ENCODE measurements around the gene CCRL2.
"Not testable (repeated sequence)": the region's sequence is repeated elsewhere in the genome, so short reads cannot be mapped to it uniquely, and the experiment has no call there.

Gene CCRL2

GRCh38 chr3:46380471-46381221 lies 26.4 kb upstream of the CCRL2 start:
- peak; percentile 75 for DNase-seq

GRCh38 chr3:46381625-46382024 lies 25.4 kb upstream of the CCRL2 start:
- no peak for DNase-seq

GRCh38 chr3:46383211-46383950 lies 23.7 kb upstream of the CCRL2 start:
- peak; percentile 86 for DNase-seq

DNA sequence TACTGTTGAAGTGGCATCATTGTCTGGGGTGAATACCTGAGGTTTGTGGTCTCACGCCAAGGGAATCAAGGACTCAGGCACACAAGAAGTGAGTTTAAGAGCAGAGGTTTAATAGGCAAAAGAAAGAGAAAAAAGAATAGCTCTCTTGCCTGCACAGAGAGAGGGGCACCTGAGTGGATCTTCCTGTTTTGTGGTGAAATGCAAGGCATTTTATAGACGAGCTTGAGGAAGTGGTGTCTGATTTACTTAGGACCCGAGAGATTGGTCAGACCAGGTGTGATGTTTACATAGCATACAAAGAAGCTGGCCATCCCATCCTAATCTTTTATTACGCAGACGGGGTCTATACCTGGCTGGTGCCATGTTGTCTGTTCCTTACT lies 23.1 kb upstream of the CCRL2 start:
- peak; percentile 70 for DNase-seq

DNA sequence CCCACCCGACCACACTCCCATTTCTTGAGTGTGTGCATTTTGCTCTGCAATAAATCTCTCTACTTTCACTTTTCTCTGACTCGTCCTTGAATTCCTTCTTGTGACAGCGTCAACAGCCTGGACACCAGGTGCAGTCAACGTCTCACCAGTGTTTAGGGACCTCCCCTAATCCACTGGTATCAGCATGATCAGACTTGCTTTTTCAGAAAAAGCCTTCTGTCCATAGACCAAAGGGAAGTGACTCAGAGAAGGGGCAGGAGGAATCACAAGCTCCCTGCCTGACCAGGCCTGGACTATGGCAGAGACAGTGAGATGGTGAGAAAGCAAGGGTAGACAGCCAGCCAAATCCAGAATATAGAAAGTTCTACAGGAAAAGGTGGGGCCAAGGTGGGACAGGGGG lies 20.9 kb upstream of the CCRL2 start:
- peak; percentile 92 for DNase-seq

DNA sequence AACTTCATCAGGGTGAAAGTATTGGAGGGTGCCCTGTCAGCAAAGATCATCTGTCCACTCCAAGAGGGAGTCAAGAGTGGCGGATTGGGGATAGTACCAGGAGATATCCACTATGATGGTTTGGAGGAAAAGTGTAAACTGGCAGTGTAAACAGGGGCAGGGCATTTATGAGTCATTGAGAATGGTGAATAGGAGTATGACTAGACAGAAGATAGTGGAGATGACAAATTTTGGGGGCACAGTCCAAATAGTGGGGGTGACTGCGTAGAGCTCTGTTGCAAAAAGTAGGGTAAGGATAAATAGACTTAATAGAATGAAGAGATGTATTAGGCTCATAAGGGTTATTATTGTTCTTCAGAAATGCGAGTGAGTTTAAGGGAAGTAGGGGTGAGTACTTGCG lies 18.2 kb upstream of the CCRL2 start:
- DNase-seq = not testable (repeated sequence)

DNA sequence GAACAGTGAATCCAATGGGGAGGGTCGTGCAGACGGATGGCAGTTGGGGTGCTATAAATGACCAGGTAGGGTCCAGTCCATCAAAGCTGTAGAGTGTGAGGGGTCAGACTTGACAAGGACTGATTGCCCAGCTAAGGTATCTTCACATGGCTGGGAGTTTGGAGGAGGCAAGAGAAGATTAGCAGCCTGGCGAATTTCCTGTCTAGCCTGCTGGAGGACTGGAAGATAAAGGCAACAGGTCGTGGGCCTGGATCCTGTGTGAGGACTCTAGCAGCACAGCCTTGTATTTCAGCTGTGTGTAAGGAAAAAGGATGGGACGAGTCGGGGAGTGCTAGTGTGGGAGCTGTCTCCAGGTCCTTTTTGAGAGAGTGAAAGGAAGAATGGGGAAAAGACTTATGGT lies 17.8 kb upstream of the CCRL2 start:
- DNase-seq = no peak

GRCh38 chr3:46391526-46391925 lies 15.5 kb upstream of the CCRL2 start:
- peak; percentile 68 for DNase-seq

DNA sequence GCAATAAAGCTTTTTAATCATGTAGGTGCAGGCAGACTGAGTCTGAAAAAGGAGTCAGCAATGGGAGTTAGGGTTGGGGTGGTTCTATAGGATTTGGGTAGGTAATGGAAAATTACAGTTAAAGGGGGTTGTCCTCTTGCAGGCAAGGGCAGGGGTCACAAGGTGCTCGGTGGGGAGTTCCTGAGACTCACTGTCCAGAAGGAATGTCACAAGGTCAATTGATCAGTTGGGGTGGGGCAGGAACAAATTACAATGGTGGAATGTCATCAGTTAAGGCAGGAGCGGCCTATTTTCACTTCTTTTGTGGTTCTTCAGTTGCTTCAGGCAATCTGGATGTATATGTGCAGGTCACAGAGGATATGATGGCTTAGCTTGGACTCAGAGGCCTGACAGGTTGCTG lies 14.0 kb upstream of the CCRL2 start:
- no peak for DNase-seq

DNA sequence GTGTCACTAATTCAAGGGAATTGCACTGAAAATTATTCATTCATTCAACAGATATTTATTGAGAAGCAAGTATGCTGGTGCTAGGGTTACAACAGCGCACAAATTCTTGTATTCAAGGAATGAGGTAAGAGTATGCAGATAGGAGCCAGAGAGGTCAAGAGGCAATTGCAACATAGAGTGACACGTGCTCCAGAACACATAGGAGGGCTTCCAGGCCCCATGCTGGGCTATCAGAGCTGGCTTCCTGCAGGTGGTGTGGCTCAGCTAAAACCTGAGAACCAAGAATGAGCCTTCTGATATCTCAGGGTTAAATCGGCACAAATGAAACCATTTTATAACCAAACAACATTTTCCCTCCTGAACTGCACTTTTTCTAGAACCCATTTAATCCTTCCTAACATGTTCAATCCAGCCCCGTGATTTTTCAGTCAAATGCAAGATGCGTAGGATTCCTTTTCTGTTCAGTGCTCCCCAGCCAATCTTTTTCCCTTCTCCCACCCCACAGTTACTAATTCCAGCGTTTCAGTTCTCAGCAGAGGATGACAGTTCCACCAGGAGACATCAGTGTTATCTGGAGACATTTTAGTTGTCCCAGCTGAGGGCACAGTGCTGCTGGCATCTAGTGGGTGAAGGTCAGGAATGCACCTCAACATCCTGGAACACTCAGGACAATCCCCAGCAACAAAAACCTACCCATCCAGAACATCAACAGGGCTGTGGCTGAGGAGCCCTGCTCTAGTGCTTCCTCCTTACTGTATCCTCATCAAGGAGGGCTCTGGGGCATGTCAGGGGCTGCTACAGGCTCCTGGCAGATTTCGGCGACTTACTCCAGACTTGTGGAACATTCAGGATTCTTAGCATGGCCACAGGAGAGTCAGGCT lies 13.3 kb upstream of the CCRL2 start:
- DNase-seq = no peak

DNA sequence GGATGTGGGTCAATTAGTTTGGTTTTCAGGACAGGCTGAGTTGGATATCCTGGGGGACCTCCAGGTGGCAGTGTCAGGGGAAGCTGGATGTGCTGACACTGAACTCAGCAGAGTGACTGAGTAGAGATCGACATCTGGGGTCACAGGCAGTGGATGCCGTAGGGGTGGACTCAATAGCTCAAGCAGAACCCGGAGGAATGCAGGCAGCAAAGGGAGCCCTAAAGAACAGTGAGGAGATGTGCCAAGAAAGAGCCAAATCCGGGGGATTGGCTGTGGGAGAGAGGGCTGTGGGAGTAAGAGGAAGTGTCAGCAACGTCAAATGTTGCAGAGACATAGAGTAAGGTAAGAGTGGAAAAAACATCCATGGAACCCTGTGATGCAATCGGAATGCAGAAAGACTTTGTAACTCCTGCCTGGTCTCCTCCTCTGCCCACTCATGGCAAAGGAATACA lies 11.8 kb upstream of the CCRL2 start:
- peak; percentile 28 for DNase-seq

GRCh38 chr3:46395766-46396530 lies 11.1 kb upstream of the CCRL2 start:
- DNase-seq = no peak

- DNase-seq = no peak
Measured at GRCh38 chr3:46397111-46397510, 9.9 kb upstream of the CCRL2 start.

DNA sequence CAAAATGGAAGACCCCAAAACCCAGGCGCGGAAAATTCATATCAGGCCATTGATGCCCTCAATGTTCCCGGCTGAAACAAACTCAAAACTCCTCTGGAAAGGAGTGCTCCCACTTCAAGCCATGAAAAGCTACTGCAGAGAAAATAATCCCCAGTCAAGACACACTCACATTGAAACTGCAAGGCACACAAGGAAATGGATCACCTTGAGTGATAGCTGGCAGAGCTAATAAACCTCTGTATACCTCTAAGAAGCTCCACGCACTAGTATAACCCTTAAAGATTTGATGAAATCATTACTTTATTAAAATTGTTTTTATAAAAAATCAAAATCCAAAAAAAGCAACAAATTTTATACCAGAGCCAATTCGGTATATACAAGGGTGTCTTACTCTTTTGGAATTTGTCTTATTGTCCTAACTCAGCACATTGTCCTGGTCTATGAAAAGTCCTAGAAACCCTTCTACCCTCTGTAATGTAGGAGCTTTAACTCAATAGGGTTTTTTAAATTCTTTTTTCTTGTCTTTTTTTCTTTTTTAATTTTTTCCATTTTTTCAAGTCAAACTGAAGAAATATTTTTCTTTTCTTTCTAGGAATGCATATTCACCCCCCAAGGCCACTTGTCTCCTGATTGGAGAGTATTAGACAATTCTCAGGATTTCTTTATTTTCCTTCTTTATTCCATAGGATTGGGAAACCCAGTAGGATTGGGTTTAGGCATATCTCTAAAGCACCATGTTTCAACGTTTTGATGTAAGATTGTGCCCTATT lies 8.7 kb upstream of the CCRL2 start:
- no peak for DNase-seq

DNA sequence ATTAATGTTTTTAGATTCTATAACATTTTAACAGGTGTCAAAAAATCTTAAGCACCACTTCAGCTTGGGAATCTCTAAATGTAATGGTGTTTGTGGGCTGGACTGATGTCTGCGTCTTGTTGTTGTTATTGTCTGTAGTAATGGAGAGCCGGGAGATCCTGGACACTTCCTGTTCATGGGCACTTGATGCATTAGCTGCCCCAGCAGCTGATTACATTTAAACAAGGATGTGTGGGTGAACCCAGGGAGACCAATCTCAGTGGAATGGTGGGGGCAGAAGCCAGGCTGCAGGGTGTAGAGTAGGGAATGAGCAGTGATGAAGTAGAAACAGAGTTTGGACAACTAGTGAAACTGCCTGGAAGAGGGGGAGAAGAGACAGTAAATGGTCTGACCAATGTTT lies 8.0 kb upstream of the CCRL2 start:
- no peak for DNase-seq

GRCh38 chr3:46399557-46399956 lies 7.5 kb upstream of the CCRL2 start:
- no peak for DNase-seq

DNA sequence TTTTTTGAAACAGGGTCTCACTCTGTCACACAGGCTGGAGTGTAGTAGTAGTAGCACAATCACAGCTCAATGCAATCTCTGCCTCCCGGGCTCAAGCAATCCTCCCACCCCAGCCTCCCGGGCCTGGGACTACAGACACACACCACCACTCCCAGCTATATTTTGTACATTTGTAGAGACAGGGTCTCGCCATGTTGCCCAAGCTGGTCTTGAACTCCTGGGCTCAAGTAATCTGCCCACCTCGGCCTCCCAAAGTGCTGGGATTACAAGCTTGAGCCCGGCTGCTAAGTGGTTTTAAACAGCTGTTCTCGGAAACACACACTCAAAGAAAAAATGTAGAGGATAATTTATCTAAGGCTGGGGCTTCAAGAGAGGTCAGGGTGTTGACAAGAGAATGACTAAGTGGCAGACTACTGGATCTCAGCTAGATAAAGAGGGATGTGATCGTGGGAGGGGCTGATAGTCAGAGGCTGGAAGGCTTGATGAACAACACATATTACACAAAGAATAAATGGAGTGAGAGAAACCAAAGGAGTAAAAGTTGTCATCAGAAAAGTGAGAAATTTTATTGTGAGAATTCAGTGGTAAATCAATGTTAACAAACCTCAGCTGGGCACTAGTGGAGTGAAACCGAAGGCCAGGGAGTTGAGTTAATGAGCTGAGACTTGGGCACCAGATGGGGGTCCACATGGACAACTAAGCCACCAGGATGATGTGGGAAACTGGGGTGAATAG lies 6.9 kb upstream of the CCRL2 start:
- DNase-seq = no peak

- no peak for DNase-seq
Measured at GRCh38 chr3:46400846-46401245, 6.2 kb upstream of the CCRL2 start.

GRCh38 chr3:46401579-46401978 lies 5.5 kb upstream of the CCRL2 start:
- no peak for DNase-seq

DNA sequence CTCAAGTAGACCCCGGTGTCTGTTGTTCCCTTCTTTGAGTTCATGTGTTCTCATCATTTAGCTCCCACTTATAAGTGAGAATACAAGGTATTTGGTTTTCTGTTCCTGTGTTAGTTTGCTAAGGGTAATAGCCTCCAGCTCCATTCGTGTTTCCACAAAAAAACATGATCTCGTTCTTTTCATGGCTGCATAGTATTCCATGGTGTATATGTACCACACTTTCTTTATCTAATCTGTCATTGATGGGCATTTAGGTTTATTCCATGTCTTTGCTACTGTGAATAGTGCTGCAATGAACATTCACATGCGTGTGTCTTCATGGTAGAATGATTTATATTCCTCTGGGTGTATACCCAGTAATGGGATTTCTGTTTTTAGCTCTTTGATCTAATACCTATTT lies 4.2 kb upstream of the CCRL2 start:
- DNase-seq = not testable (repeated sequence)

Measured in RPMI8226 (cell line).